Tibial nerve (tissue), 4 donors: ENCODE results near the gene CMKLR1. TPM values are rescaled to one million over a fixed set of nuclear protein-coding genes. Genes with fewer than 3 reads are reported as not detected.
A peak's percentile ranks its signal among the peaks of the same experiment; 100 is the strongest.

Experiments
- DNase-seq, 2 donors: peaks; one replicate each; pipeline ENCODE4 v3.0.0-alpha.2; 2019; ENCODE audit warnings: low spot score in 2 of 2
- H3K27ac ChIP-seq, 4 donors: fragments of 200-600 bp; sonication (generic) in 3 of 4; one replicate each; pipeline ENCODE4 v1.5.1; 2017 to 2019; ENCODE audit warnings: mild to moderate bottlenecking in 1 of 4
- H3K27me3 ChIP-seq, 2 donors: fragments of 200-600 bp; sonication (generic) in 1 of 2; one replicate each; pipeline versions ENCODE4 v1.5.1 to v1.6.0; 2017 to 2019
- H3K36me3 ChIP-seq, 3 donors: fragments of 200-600 bp; sonication (generic); one replicate each; pipeline ENCODE4 v1.5.1; 2018 to 2019
- H3K4me1 ChIP-seq, 4 donors: fragments of 200-600 bp; sonication (generic) in 3 of 4; one replicate each; pipeline ENCODE4 v1.5.1; 2017 to 2019
- H3K4me3 ChIP-seq, 4 donors: fragments of 200-600 bp; sonication (generic) in 3 of 4; one replicate each; pipeline ENCODE4 v1.5.1; 2017 to 2019; ENCODE audit warnings: mild to moderate bottlenecking in 1 of 4, moderate library complexity in 1 of 4
- H3K9me3 ChIP-seq, 4 donors: fragments of 200-600 bp; sonication (generic) in 3 of 4; one replicate each; pipeline ENCODE4 v1.5.1; 2017 to 2019
- EP300 ChIP-seq, 2 donors: sonication (generic); formaldehyde crosslinking; IDR thresholded peaks; one replicate each; pipeline ENCODE4 v1.6.1; 2017; ENCODE audit warnings: antibody characterized with exemption in 2 of 2, mild to moderate bottlenecking in 1 of 2
- POLR2A ChIP-seq, 2 donors: fragments of 450-650 bp; IDR thresholded peaks; one replicate each; pipeline ENCODE4 v1.6.1; 2017; ENCODE audit warnings: antibody characterized with exemption in 2 of 2, mild to moderate bottlenecking in 2 of 2, moderate library complexity in 2 of 2
- WGBS, 2 donors: methylation state at CpG; one replicate each; pipeline ENCODE4 v1.1.5; 2018; 5-methylcytosine and 5-hydroxymethylcytosine counted together
- total RNA-seq, 4 donors: library from RNA; depleted of rRNA; stranded (reverse); fragments of >200 nt; gene quantifications; one replicate each; pipeline ENCODE4 v1.1.0, GENCODE V29; 2016
- TF ChIP-seq, protein P1 (sequence below), 5 experiments: fragments of 200-600 bp in 3 of 5; fragments of 450-650 bp in 2 of 5; sonication (generic) in 3 of 5; IDR thresholded peaks; one replicate each; pipeline ENCODE4 v1.5.1; 2016 to 2019; ENCODE audit warnings: antibody characterized with exemption in 5 of 5, mild to moderate bottlenecking in 3 of 5, moderate library complexity in 2 of 5

The CMKLR1 gene
- total RNA-seq, 4 donors from 2014 or later = 7.1 to 23.2 (median 18.8) TPM

DNA sequence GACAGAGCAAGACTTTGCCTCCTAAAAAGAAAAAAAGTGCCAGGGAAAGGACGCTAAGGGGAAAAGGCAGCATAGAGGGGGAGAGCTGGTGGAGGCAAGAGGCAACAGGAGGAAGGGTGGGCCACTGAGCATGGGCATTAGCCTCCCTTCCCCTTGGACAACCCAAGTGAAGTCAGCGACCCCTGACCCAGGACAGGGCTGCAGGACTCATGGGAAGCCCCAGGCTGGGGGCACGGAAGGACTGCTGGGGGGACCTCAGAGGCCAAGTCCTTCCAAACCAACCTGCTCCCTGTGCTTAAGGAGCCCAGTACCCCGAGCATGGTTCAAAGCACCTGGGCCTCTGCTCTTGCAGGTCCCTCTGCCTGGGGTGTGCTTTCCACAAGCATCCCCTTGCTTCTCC is 27.5 kb downstream of the CMKLR1 start:
- TF ChIP-seq POLR2A (IDR thresholded peaks at IDR 0.05) = no peak
- TF ChIP-seq, protein P1, sequence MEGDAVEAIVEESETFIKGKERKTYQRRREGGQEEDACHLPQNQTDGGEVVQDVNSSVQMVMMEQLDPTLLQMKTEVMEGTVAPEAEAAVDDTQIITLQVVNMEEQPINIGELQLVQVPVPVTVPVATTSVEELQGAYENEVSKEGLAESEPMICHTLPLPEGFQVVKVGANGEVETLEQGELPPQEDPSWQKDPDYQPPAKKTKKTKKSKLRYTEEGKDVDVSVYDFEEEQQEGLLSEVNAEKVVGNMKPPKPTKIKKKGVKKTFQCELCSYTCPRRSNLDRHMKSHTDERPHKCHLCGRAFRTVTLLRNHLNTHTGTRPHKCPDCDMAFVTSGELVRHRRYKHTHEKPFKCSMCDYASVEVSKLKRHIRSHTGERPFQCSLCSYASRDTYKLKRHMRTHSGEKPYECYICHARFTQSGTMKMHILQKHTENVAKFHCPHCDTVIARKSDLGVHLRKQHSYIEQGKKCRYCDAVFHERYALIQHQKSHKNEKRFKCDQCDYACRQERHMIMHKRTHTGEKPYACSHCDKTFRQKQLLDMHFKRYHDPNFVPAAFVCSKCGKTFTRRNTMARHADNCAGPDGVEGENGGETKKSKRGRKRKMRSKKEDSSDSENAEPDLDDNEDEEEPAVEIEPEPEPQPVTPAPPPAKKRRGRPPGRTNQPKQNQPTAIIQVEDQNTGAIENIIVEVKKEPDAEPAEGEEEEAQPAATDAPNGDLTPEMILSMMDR (IDR thresholded peaks at IDR 0.05) = no peak
- TF ChIP-seq EP300 (IDR thresholded peaks at IDR 0.05) = no peak
- DNase-seq = no peak
- Histone ChIP-seq H3K27me3 (no peaks in the 10 kb centered on the region), H3K9me3 (no peaks in the 10 kb centered on the region), H3K36me3 (no peaks in the 10 kb centered on the region), H3K4me1 (peaks cover 0 to 74% (median 11%) of the 10 kb centered on the region in 4 donors), H3K27ac (peak overlapping the region in 2 of 4 donors; percentile 28 to 81), H3K4me3 (no peak overlapping the region)
- 85 to 87% methylated on average over 4 of the region's 4 CpGs for WGBS, 2 donors

DNA sequence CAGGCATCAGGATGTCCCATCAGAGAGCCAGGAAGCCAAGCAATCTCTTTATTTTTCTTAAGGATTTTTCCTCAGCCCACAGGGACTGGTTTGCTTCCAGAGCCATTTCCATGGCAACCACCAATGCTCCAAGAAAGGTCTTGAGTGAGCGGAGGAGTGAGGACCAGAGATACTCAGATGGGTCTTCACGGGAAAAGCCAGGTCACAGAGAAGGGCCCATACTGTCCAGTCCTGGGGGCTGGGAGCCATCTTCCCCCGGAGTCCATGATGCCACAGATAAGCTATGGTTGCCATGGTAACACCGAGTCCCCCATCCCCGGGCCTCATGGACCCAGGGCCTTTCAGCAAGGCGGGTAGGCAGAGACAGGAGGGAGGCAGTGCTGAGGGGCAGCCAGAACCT is 28.6 kb downstream of the CMKLR1 start:
- no peaks in the 10 kb centered on the region for H3K9me3 ChIP-seq
- no peaks in the 10 kb centered on the region for H3K36me3 ChIP-seq
- no peak overlapping the region for H3K4me3 ChIP-seq
- DNase-seq = no peak
- TF ChIP-seq POLR2A (IDR thresholded peaks at IDR 0.05) (no peak), EP300 (IDR thresholded peaks at IDR 0.05) (no peak)
- TF ChIP-seq, protein P1 (IDR thresholded peaks at IDR 0.05) = no peak
- H3K27ac ChIP-seq = no peak overlapping the region
- WGBS, 2 donors = 49 to 57% methylated on average over 5 to 6 of the region's 6 CpGs
- peaks cover 0 to 78% (median 19%) of the 10 kb centered on the region in 4 donors for H3K4me1 ChIP-seq
- no peaks in the 10 kb centered on the region for H3K27me3 ChIP-seq

DNA sequence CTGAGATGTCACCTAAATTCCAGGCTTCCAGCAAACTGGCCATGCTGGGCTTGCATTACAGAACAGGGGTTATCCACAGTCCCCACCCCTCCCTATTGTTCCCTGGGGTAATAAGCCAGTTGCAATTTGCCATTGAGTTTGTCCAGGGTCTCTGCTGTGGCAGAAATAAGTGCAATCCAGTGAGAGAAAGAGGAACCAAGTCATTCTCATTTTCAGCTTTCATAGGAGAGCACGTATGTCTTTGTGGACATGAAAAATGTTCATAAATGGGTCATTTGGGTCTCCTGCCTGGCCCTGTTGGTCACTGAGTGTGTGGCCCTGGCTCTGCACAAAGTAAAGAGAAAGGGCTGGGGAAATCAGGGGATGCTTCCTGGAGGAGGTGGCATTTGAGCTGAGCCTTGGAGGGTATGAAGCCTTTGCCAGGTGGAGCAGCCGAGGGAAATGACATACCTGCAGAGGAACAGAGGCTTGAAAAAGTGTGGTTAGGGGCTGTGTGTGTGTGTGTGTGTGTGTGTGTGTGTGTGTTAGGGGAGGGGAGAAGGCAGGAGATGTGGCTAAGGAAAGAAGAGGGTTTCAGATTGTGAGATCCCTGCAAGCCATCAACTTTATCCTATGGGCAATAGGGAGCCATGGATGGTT is 29.3 kb downstream of the CMKLR1 start:
- WGBS, 2 donors = 89 to 90% methylated on average over 2 of the region's 2 CpGs
- Histone ChIP-seq H3K9me3 (no peaks in the 10 kb centered on the region), H3K4me1 (peaks cover 0 to 85% (median 26%) of the 10 kb centered on the region in 4 donors), H3K27me3 (no peaks in the 10 kb centered on the region), H3K36me3 (no peaks in the 10 kb centered on the region), H3K4me3 (no peak overlapping the region), H3K27ac (peak overlapping the region in 1 of 4 donors; percentile 17)
- DNase-seq = no peak
- TF ChIP-seq POLR2A (IDR thresholded peaks at IDR 0.05) (no peak), EP300 (IDR thresholded peaks at IDR 0.05) (no peak)
- TF ChIP-seq, protein P1 (IDR thresholded peaks at IDR 0.05) = no peak

DNA sequence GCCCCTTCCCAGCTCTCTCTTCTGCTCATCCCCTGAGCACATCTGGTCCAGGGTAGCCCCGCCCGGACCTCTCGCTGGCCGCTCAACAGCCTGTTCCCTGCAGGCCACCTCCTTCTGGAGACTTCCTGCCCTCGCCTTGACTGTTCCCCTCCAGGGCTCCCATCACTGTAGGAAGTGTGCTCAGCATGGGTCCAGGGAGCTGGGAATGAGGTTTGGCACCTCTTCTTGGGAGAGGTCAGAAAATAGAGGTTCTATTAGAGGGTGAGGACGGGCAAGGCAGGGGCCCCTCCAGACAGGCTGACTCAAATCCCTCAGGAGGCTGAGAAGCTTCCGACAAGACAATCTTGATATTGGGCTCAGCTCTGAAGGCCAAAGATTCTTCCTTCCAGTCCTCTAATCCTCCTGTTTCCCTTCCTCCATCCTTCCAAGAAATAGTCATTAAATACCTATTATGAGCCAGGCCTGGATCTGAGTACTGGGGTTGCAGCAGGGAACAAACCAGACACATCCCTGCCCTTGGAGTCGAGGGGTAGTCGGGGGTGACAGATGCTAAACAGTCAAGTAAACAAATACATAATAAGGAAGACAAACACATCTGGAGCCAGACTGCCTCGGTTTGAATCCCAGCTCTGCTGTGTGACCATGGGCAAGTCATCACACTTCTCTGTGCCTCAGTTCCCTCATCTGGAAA is 30.6 kb downstream of the CMKLR1 start:
- WGBS, 2 donors = 60 to 67% methylated on average over 10 of the region's 10 CpGs
- Histone ChIP-seq H3K4me1 (peaks cover 0 to 94% (median 36%) of the 10 kb centered on the region in 4 donors), H3K36me3 (no peaks in the 10 kb centered on the region), H3K9me3 (no peaks in the 10 kb centered on the region), H3K27me3 (no peaks in the 10 kb centered on the region), H3K4me3 (no peak overlapping the region), H3K27ac (peak overlapping the region in 1 of 4 donors; percentile 5)
- DNase-seq = no peak
- TF ChIP-seq, protein P1 (IDR thresholded peaks at IDR 0.05) = no peak
- TF ChIP-seq EP300 (IDR thresholded peaks at IDR 0.05) (no peak), POLR2A (IDR thresholded peaks at IDR 0.05) (no peak)

DNA sequence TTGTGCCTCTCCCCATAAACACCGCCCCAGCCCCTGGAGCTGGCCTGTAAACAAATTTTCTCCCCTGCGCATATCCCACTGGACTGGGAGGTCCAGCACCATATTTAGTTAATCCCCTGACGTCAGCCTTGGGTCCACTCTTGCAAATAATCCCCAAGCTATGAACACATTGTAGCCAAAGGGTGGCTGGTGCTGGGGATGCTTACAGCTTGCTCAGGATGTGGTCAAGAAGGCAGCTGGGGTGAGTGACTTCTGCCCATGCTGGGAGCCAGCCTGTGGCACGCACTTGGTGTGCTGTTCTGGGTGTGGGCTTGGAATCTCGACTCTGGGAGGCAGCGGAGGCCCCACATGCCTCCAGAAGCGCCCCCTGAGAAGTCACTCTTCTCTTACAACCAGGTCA is 32.1 kb downstream of the CMKLR1 start:
- Histone ChIP-seq H3K27me3 (no peaks in the 10 kb centered on the region), H3K4me1 (peaks cover 0 to 95% (median 31%) of the 10 kb centered on the region in 4 donors), H3K4me3 (no peak overlapping the region), H3K27ac (peak overlapping the region in 2 of 4 donors; percentile 84 to 87), H3K36me3 (no peaks in the 10 kb centered on the region), H3K9me3 (no peaks in the 10 kb centered on the region)
- no peak for DNase-seq
- 67 to 94% methylated on average over 4 to 6 of the region's 7 CpGs for WGBS, 2 donors
- TF ChIP-seq, protein P1 (IDR thresholded peaks at IDR 0.05) = no peak
- no peak for TF ChIP-seq EP300 (IDR thresholded peaks at IDR 0.05)
- no peak for TF ChIP-seq POLR2A (IDR thresholded peaks at IDR 0.05)
